T-helper 2 cell treated with Interferon-gamma antibody and Interleukin-4, amounts not matched to agents 100 ng/mL and 5 ng/mL, for 36 hours (primary cell): ENCODE measurements around the gene CENPA. TPM values are rescaled to one million over a fixed set of nuclear protein-coding genes. Genes with fewer than 3 reads are reported as not detected.
"Not testable (repeated sequence)": the region's sequence is repeated elsewhere in the genome, so short reads cannot be mapped to it uniquely, and the experiment has no call there.

Source experiments
- intact Hi-C: fragments of 100-400 bp; cut with micrococcal nuclease; formaldehyde crosslinking; loops from one replicate; pipeline ENCODE4 v1.15.1; 2023
- total RNA-seq: library from RNA; stranded (reverse); gene quantifications from 2 replicates; pipeline ENCODE4 v1.2.3, GENCODE V29; 2022

Gene CENPA
- total RNA-seq, 1 donor from 2014 or later: 37.9 TPM

DNA sequence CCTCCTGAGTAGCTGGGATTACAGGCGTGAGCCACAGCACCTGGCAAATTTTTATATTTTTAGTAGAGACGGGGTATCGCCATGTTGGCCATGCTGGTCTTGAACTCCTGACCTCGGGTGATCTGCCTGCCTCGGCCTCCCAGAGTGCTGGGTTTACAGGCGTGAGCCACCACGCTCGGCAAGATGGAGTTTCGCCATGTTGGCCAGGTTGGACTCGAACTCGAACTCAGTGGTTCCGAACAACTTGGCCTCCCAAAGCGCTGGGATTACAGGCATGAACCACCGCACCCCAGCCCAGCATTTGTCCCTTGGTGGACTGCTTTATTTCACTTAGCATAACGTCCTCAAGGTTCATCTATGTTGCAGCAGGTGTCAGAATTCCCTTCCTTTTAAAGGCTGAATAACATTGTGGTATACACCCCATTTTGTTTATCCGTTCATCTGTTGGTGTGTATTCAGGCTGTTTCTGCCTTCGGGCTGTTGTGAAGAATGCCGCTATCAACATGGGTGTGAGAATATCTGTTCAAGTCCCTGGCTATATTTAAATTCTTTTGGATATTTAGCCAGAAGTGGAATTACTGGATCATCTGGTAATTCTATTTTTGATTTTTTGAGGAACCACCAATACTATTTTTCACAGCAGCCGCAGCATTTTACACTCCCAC lies 1.2 kb upstream of the CENPA start:
- intact Hi-C loops: loop anchor here (1.0 kb wide), 1 partner anchor 20 kb away; the partner anchor contains the start of gene SLC35F6

DNA sequence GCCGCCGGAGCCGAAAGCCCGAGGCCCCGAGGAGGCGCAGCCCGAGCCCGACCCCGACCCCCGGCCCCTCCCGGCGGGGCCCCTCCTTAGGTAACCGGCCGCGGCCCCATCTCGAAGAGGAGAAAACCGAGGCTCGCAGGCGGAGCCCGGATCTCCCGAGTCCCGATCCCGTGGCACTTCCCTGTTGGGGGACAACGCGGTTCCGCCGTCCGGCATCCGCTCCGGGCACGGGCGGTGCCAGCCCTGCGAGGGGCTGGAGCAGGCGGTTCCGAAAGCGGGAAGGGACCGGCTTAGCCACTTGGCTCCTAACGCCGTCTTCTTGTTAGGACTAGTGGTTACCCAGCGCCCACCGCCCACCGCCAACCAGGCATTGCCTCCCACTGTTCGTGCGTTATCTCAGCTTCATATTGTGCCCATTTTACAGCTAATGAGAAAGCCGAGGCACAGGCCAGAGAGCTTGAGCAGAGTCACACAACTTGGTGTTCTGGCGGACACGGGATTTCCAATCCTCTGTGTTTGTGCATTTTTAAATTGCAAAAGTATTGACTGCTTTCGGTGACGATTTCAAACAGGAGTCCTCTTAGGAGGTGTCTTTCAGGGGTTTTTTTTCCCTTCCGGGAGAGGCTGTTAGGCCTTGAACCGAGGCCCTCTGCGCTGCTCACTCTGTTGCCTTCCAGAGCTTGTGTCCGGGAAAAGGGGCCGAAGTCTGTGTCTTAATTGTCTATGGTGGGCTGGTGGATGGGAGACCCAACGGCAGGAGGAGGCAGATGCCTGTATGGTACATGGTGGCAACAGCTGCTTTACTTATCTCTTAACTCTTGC lies 562 bp downstream of the CENPA start:
- intact Hi-C loops: loop anchor here (2.0 kb wide), 1 partner anchor 246 kb away; the partner anchor contains the start of gene TMEM214

DNA sequence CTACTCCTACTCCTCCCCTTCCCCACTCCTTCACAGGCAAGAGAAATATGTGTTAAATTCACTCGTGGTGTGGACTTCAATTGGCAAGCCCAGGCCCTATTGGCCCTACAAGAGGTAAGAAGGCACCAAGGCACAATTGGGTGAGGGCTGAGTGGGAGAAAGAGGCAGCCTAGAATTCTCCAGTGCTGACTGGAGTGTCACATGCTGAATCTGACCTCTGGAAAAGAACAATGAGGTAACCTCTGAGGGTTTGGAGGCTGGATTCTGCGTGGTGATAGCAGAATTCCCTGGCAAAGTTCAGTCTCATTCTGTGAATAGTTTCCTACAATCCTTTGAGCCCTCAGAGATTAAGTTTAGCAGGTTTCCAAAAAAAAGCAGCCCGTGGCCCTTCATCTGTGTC lies 6.9 kb downstream of the CENPA start:
- intact Hi-C loops: no loop called here

DNA sequence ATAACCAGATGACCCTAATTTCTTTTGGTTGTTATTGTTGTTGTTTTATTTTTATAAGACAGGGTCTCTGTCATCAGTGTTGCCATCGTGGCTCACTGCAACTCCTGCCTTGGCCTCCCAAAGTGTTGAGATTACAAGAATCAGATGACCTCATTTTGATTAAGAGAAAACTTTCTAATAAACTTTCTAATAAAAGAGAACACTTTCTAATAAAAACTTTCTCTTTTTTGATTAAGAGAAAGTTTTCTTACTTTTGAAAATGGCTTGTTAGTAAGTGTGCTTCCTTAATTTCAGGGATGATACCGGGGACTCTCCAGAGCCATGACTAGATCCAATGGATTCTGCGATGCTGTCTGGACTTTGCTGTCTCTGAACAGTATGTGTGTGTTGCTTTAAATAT lies 7.7 kb downstream of the CENPA start:
- intact Hi-C loops: no loop called here

DNA sequence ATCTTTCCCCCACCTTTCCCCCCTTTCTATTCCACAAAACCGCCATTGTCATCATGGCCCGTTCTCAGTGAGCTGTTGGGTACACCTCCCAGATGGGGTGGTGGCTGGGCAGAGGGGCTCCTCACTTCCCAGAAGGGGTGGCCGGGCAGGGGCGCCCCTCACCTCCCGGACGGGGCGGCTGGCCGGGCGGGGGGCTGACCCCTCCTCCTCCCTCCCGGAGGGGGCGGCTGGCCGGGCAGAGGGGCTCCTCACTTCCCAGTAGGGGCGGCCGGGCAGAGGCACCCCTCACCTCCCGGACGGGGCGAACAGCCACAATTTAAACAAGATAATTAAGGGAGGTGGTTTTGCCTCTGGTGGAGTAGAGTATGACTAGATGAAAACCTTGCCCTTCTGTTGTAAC lies 9.3 kb downstream of the CENPA start:
- intact Hi-C loops: not testable (repeated sequence)

DNA sequence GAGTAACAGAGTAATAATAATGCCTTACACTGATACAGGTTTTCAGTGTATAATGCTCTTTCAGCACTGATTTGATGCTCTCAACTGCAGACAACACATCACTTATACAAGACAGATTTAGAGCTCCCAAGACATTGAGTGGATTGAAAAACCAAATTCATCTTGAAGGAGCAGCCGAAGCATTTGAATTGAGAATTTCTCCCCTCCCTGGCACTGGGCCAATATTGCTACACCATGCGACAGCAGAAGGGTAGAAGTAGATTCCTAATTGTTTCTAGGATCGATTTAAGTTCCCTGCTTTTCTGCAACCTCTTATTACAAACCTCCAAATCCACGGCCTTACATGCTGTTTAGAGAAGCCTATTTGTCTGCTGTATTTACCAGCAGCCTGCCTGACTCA lies 15.5 kb downstream of the CENPA start:
- intact Hi-C loops: no loop called here

DNA sequence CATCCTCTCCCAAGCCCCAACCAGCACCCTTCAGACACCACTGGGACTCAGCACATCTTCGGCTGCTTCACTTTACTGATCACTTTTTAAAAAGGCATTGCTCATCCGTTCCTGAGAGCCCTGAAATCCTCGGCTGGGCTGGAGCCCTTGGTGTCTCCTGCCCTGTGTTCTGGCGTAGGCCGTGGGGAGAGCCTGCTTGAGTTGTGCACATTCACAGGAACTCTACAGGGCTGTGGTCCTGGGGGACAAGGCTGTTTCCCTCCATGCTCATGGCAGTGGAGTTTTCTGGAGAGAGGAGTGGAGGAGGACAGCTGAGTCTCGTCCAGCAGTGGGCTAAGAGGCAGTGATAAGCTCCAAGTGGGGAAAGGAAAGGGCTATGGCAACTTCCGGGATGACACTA lies 15.9 kb downstream of the CENPA start:
- intact Hi-C loops: no loop called here

DNA sequence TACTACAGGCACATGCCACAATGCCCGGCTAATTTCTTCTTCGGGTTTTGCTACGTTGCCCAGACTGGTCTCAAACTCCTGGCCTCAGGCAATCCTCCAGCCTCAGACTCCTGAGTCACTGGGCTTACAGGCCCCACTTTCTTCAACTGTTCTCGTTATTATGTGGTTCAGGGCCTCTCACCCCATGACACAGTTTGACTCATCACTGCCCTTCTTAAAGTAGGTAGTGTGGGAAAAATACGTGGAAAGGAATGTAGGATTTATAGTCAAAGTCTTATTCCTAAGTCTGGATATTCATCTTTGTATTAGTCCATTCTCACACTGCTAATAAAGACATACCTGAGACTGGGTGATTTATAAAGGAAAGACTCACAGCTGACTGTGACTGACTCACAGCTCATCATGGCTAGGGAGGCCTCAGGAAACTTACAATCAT lies 19.4 kb downstream of the CENPA start:
- intact Hi-C loops: no loop called here

DNA sequence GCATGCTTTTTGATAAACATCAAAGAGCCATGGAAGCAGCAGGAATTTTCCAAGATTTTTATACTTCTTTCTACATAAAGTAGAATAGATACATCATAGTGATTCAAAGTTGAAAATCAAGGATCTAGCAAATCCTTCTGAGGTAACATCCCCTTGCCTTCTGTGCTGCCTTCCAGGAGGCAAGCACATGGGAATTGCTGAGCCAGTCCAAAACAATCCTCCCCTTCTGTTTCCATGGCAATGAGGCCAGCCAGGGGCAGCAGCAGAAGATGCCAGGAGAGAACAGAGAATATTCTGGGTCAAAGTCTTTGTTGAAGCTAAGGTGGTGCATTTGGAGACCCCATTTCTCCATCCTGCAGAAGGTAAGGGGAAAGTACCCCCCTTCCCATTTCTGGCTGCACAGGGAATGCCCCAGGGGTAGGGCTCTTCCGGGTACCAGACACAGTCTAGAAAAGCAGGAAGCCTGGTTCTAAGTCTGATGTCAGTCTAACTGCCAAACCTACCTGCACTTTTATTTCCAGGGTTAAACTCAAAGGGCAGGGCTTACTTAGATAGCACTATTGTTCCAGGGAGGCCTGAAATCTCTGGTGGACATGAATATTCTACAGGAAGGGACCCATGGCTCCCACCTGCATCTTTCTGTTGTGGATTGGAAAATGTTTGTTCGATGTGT lies 22.1 kb downstream of the CENPA start:
- intact Hi-C loops: no loop called here

DNA sequence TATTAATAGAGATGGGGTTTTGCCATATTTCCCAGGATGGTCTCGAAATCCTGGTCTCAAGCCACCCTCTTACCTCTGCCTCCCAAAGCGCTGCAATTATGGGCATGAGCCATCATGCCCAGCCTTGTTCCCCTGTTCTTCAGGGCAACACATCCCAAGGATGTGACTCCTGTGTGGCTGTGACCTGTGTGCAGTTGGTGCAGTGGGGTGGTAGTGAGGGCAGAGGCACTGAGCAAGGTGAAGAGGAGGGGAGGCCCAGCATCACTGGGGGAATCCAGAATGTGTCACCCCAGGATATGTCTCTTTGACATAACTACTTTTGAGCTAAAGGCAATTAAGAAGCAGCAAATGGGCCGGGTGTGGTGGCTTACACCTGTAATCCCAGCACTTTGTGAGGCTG lies 23.4 kb downstream of the CENPA start:
- intact Hi-C loops: no loop called here

DNA sequence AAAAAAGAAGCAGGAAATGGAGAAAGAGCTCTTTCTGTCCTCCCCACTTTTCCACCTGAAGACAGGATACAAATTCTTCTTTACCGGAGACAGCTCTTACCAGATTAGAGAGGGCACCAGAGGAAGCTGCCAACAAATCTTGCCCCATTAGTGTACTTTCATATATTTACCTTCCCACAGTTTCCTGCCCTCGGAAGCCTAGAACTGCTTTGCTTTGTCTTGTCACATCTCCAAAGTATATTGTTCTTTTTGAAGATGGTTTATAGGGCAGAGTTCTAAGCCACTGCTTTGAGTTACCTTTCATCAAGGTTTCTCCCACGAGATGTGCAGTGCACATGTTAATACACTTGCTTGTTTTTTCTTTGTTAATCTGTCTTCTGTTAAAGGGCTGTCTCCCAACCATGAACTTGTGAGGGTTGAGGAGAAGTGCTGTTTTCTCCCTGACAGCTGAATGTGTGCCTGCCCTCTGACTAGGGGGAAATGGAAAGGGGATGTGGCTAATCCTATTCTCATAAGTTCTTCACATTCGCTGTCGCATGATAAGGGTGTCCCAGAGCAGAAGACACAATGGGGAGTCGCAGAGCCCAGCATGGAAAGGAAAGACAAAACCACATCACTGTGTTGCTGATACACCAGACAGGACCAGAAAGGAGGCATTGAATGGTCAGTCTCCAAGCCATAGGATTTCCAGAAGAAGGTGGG lies 24.2 kb downstream of the CENPA start:
- intact Hi-C loops: no loop called here

DNA sequence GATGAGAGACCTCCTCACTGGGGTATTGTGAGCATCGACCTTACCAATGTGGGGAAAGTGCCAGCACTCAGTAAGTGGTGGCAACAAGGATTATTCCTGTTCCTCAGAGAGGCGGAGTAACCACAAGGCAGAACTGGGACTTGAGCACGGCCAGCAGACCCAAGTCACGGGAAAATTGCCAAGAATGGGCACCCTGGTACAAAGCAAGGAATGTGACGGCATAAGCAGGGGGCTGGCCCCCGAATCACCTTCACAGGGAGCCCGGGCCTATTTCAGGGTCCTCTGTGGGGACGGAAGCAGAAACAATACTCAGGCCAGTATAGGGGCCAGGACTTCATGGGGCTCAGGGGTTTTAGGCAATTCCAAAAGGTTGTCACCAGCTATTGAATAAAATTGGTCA lies 25.4 kb downstream of the CENPA start:
- intact Hi-C loops: no loop called here

DNA sequence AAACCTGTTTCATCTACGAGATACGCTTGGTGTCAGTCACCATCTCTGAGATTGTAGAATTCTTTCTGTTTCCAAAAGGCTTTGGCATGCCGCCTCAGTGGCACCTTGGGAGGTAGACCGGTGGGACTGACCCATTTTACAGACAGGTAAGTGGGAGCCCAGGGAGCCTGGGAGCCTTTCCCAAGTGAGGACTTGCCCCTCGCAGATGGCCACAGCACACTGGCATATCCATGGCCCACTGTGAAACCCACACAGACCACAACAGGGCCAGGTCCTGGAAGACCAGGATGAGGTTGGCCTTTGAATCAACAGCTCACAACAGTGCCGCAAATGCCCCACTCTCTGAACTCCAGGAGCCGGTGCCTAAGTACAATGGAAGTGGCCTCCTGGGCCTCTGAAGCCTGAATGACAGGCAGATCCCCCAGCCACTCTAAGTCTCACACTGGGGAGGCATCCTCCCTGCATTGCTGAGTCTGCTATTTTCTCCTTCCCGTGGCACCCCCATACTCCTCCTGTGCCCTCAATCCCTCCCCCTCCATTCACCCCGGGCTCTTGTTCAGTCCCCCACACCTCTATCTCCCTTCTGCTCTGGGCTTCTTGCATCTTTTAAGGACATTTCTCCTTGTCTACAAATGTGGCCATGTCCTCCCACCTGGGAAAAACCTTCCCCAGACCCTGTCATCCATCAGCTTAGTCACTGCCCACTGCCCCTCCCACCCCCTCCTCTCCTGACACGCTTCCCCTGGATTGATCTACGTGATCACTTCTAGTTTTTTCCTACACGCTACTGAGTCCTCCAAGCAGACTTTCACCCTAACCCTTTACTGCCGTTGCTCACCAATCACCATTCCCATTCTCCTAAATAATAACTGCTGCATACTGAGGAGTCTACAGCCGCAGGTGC lies 26.2 kb downstream of the CENPA start:
- intact Hi-C loops: no loop called here

DNA sequence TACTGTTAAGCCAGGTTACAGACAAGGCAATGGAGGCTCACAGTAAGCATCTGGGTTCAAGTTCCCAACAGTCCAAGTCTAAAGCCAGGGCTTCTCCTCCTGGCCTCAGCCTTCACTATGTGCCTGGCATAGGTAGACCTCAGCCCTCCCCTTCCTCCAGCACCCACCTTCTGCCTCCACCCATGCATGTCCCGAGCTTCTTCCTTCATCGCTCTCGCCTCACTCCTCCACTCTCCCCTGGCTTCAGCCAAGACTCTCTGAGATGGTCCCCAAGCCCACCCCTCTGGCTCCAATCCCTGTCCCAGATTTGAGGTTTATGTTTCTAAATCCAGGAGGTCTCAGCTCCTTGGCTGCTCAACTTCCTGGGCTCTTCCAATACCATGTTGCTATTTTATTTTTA lies 26.9 kb downstream of the CENPA start:
- intact Hi-C loops: no loop called here

DNA sequence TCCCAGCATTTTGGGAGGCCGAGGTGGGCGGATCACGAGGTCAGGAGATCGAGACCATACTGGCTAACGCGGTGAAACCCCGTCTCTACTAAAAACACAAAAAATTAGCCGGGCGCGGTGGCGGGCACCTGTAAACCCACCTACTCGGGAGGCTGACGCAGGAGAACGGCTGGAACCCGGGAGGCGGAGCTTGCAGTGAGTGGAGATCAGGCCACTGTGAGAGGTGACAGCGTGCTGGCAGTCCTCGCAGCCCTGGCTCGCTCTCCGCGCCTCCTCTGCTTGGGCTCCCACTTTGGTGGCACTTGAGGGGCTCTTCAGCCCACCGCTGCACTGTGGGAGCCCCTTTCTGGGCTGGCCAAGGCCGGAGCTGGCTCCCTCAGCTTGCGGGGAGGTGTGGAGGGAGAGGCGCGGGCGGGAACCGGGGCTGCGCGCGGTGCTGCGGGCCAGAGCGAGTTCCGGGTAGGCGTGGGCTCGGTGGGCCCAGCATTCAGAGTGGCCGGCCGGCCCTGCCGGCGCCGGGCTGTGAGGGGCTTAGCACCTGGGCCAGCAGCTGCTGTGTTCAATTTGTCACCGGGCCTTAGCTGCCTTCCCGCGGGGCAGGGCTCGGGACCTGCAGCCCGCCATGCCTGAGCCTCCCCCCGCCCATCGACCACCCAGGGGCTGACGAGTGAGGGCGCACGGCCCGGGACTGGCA lies 28.4 kb downstream of the CENPA start:
- intact Hi-C loops: not testable (repeated sequence)

DNA sequence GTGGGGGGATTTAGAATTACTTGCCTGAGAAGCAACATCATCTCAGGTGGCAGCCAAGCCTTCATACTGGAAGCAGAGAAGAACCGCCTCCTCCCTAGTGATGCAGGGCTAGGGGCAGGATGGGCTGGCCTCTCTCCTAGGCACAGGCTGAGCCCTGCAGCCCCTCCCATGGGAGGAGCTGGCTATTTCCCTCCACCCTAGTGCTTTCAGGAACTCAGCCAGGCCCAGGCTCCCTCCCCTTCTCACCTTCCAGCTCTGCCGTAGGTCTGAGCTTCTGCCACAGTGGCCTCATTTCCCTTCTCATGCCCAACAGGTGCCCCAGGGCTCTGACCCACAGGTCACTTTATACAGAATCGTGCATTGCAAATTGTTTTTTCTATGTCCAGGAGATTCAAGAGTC lies 31.0 kb downstream of the CENPA start:
- intact Hi-C loops: no loop called here

DNA sequence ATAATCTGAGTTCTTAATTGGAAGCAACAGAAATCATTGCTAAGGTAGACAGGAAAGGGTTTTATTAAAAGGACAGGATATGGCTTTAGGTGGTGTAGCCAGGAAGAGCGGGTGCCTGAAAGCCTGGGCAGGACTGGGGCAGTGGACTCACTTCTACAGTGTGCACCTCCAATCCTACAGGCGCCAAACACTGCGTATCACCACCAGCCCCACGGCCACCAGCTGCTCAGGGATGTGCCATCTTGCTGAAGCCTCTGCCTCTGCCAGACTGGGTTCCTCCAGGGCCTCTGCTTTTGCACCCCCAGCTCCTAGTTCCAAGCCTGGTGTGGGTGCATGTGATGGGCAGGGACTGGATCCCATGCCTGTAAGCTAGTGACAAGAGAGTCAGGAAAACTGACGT lies 32.4 kb downstream of the CENPA start:
- intact Hi-C loops: no loop called here

DNA sequence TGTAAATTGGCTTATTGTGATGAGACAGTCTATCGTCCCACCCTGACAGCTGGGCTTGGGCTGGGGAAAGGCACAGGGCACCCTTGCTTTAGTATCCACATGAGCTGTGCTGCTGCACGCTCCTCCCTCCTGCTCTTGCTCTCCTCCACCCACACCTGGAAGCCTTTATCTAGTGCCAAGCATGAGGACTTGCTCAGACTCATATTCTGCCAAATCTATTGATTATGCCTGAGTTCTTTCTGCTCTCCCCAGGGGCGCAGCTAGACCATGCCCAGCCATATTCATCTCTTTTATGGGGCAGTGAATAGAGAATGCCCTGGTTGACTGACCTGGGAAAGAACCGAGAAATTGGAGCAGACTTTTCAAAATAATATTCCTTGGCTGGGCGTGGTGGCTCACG lies 33.1 kb downstream of the CENPA start:
- intact Hi-C loops: no loop called here

DNA sequence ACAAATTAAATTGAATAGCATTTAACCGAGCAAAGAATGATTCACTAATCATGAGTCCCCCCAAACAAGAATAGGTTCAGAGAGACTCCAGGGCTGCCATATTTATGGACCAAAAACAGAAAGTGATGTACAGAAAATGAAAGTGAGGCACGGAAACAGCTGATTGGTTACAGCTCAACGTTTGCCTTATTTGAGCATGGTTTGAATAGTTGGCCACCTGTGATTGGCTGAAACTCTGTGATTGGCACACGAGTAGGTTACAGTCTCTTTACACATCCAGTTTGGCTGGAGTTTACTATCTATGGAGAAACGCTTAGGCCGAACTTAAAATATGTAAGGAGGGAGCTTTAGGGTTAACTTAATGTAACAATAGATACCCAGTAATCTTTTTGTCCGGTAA lies 35.1 kb downstream of the CENPA start:
- intact Hi-C loops: no loop called here

DNA sequence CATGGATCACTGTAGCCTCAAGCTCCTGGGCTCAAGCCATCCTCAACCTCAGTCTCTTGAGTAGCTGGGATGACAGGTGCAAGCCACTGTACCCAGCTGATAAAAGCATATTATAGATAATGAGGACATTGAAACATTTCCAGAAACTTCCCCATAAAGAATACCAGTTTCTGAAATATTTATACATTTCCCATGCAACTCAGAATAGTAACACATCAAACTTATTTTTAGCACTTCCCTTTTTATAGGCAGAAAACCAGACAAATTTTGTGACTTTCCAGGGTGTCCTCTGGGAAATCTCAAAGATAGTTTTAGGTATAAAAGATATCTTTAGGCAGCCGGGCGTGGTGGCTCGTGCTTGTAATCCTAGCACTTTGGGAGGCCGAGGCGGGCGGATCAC lies 37.0 kb downstream of the CENPA start:
- intact Hi-C loops: no loop called here
